Ovary (tissue), 1 donor: ENCODE results near the gene IL1RAPL1.

Source experiments
- EP300 ChIP-seq: sonication (generic); formaldehyde crosslinking; IDR thresholded peaks from one replicate; pipeline ENCODE4 v1.6.1; 2017; ENCODE audit warnings: antibody characterized with exemption
- POLR2A ChIP-seq: fragments of 450-650 bp; IDR thresholded peaks from one replicate; pipeline ENCODE4 v1.6.1; 2017; ENCODE audit warnings: antibody characterized with exemption, mild to moderate bottlenecking, moderate library complexity

DNA sequence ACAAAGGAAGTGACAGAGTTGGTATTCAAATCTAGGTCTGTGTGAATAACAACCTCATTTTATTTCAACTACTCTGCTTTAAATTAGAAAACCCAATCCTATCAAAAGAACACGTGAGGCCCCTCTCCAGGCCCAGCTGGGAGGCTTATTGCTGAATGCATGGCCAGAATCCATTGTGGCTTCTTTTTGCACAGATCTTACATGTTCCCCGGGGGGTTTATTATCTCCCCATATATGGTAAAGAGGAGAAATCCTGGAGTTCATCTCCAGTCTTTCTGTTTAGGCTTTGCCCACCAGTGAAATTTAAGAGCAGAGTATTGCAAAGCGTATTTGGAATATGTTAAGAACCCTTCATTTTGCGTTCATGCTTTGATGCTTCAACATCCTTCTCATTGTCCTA, 655.6 kb downstream of the IL1RAPL1 start:
- TF ChIP-seq EP300 (no peak), POLR2A (no peak)
